ENCODE measurements around the gene ADCY1. TPM values are rescaled to one million over a fixed set of nuclear protein-coding genes. Genes with fewer than 3 reads are reported as not detected.

The ADCY1 gene
- total RNA-seq, 1 donor from 2014 or later: 6.6 TPM

DNA sequence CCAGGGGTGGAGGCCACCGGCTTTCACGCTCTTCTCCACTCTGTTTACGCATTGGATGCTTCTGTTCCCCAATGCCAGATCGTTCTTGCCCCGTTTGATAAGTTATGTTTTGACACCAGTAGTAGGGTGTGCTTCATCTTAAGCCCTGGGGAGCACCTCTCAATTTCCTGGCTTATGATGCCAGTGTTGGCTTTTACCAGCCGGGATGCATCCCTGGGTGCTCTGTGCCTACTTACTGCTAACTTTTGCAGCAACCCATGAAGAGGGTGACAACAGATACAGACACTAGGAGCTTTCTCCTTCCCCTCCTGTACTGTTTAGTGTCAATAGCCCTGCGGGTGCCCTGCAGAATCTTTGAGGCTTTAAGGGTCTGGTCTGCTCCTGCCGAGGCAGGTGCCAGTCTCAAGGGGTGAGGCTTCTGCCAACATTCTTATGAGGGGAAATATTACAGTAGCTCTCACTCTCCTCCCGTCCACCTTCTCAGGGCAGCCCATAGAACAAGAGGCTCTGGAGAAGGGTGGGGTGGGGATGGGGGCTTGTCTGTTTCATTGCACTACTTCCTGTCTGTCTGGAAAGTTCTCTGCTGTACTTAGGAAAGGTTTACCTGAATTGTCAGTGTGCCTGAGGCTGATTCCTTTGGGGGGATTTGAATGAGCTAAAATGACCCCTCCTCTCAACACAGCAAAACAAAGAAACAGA, 23.3 kb downstream of the ADCY1 start:
- no peaks in the 10 kb centered on the region for H3K36me3 ChIP-seq (ENCODE audit: control insufficient read depth, insufficient read depth, low read length)
- TF ChIP-seq, protein P1, sequence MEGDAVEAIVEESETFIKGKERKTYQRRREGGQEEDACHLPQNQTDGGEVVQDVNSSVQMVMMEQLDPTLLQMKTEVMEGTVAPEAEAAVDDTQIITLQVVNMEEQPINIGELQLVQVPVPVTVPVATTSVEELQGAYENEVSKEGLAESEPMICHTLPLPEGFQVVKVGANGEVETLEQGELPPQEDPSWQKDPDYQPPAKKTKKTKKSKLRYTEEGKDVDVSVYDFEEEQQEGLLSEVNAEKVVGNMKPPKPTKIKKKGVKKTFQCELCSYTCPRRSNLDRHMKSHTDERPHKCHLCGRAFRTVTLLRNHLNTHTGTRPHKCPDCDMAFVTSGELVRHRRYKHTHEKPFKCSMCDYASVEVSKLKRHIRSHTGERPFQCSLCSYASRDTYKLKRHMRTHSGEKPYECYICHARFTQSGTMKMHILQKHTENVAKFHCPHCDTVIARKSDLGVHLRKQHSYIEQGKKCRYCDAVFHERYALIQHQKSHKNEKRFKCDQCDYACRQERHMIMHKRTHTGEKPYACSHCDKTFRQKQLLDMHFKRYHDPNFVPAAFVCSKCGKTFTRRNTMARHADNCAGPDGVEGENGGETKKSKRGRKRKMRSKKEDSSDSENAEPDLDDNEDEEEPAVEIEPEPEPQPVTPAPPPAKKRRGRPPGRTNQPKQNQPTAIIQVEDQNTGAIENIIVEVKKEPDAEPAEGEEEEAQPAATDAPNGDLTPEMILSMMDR (IDR thresholded peaks at IDR 0.05; ENCODE audit: insufficient read depth, low read length, poor library complexity, severe bottlenecking): no peak
- no peaks in the 10 kb centered on the region for H3K27me3 ChIP-seq (ENCODE audit: control insufficient read depth, insufficient read depth, low read length)

DNA sequence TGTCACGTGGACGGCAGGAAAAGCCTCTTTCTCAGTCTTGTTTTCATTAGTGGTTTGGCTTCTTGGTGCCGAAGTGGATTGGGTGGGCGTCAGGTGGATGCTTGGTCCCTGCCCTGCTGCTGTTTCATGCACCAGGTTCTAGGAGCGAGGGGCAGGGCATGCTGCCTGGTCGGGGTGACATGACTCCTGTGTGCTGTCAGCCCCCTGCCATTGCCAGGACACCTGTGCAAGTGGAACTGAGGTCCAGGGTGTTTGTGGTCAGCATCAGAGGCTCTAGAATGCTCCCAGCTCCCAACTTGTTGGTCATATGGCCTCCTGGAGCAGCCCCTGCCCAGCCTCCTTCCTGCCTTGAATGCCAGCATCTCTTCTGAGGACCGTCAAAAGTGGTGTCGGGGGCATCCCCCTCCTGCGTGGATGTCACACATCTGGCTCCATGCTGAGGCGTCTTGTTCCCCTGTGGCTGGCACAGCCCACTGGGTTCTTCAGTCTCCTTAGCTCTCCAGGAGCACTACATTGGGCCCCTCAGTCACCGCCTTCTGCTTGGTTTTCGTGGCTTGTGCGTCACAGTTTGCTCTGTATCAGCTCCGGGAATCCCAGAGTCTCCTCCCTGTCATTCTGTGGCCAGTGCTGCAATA, 24.8 kb downstream of the ADCY1 start:
- TF ChIP-seq, protein P1 (IDR thresholded peaks at IDR 0.05; ENCODE audit: insufficient read depth, low read length, poor library complexity, severe bottlenecking): no peak
- Histone ChIP-seq H3K4me3 (ENCODE audit: low read depth, low read length) (no peak overlapping the region), H3K27me3 (ENCODE audit: control insufficient read depth, insufficient read depth, low read length) (no peaks in the 10 kb centered on the region), H3K36me3 (ENCODE audit: control insufficient read depth, insufficient read depth, low read length) (no peaks in the 10 kb centered on the region)
- no peak for DNase-seq (ENCODE audit: low read depth)

More for the DNA sequence above, 23.3 kb downstream of the ADCY1 start:
- no peak overlapping the region for H3K4me3 ChIP-seq (ENCODE audit: low read depth, low read length)
- DNase-seq (ENCODE audit: low read depth): no peak

DNA sequence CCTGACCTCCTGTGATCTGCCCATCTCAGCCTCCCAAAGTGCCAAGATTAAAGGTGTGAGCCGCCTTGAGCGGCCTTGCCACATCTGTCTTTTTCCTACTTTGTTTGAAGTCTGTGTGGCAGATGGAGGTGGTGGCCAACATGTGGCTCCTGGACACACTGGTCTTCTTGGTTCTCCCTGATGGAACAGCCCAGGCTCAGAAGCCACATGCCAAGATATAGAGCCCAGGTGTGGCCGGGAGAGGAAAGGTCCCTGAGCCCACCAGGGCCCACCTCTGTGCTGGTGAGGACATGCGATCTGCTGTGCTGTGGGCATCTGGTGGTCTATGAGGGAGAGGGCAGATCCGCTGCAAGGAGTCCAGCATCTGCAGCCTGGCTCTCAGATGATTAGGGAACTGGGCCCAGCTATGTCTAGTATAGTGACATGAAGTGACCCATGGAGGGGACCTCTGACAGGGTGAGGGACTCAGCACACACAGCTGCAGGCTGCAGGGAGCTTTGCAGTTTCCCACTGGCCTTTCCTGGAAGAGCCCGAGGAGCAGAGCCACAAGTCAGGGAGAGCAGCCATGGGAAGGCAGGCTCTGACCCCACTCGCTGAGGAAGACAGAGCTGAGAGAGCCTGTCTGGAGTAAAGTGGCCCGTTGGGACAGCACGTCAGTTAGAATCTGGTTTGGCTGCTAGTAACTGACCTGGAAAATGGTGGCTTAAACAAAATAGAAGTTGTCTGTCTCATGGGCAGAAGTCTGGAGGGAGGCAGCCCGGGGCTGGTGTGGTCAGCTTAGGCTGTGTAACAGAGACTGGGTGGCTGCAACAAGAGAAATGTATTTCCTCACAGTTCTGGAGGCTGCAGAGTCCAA, 25.9 kb downstream of the ADCY1 start:
- Histone ChIP-seq H3K27me3 (ENCODE audit: control insufficient read depth, insufficient read depth, low read length) (no peaks in the 10 kb centered on the region), H3K36me3 (ENCODE audit: control insufficient read depth, insufficient read depth, low read length) (no peaks in the 10 kb centered on the region), H3K4me3 (ENCODE audit: low read depth, low read length) (no peak overlapping the region)
- no peak for DNase-seq (ENCODE audit: low read depth)
- TF ChIP-seq, protein P1 (IDR thresholded peaks at IDR 0.05; ENCODE audit: insufficient read depth, low read length, poor library complexity, severe bottlenecking): no peak

DNA sequence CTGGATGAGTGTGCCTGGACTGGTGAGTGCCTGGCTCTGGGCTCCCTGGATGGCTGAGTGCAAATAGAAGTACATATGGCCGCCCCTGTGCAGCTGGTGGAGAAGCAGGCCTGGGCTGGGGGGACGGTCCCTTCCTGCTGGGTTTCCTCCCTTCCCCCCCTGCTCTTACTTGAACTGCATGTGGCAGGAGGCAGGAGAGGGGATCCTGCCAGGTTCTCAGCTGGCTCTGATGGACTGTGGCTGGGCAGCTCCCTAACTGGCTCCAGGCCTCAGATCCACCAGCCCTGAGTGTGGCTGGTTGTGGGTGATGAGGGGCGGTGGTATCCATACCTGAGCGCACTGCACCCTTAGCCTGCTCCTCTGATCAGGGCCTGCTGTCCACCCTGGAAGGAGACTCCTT, 26.9 kb downstream of the ADCY1 start:
- TF ChIP-seq, protein P1 (IDR thresholded peaks at IDR 0.05; ENCODE audit: insufficient read depth, low read length, poor library complexity, severe bottlenecking): no peak
- H3K36me3 ChIP-seq (ENCODE audit: control insufficient read depth, insufficient read depth, low read length): no peaks in the 10 kb centered on the region
- DNase-seq (ENCODE audit: low read depth): no peak
- no peak overlapping the region for H3K4me3 ChIP-seq (ENCODE audit: low read depth, low read length)
- no peaks in the 10 kb centered on the region for H3K27me3 ChIP-seq (ENCODE audit: control insufficient read depth, insufficient read depth, low read length)

DNA sequence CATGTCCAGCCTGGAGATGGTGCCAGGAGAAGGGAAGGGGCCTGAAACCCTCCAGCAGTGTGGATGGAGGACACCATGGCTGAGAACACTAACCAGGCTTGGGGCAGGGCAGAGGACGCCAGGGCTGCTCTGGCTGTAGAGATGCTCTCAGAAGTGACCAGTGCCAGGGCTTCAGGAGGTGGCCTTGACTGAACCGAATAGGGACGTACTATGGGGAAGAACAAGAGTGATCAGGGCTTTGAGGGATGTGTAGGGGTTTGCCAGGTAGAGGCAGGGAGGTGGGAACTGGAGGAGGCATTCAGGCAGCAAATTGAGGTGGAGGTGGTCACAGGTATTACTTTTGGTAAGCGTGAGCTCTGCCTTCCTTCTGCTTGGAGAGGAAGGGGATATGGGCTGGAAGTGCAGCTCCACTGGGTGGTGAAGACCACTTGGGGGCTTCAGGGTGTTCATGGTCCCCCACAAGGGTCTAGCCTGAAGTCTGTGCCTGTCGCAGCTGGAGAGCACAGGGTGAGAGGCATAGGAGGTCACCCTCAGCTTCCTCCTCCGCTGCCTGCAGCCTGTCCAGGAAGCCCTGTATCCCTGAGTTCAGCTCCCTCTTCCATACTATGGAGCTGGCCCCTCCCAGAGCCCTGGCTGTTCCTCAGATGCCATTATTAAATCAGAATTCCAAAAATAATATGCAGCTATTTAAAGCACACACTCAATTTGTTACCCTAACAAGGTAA, 27.8 kb downstream of the ADCY1 start:
- no peaks in the 10 kb centered on the region for H3K36me3 ChIP-seq (ENCODE audit: control insufficient read depth, insufficient read depth, low read length)
- no peak overlapping the region for H3K4me3 ChIP-seq (ENCODE audit: low read depth, low read length)
- DNase-seq (ENCODE audit: low read depth): no peak
- H3K27me3 ChIP-seq (ENCODE audit: control insufficient read depth, insufficient read depth, low read length): no peaks in the 10 kb centered on the region
- TF ChIP-seq, protein P1 (IDR thresholded peaks at IDR 0.05; ENCODE audit: insufficient read depth, low read length, poor library complexity, severe bottlenecking): no peak
